ENCODE results near the gene POLDIP2.

Gene POLDIP2

GRCh38 chr17:28315846-28316705, 41.3 kb downstream of the POLDIP2 start:
- no peak for DNase-seq

DNA sequence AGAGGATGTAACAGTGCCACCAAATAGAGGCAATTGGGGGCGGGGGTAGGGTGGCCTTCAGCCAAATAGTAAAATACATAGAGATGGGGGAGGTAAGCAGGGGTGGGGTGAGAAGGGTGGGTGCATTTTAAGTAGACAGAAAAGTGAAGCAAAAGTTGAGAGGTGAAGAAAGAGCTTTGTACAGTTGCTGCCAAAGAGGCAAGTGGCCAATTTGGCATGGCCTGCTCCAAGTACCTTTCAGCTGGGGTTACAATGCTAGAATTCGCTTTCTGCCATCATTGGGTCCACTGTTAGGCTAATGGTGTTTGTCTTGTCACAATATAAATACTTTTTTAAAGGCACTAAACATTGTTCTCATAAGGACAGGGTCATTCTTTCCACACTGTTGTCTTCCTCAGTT, 43.5 kb downstream of the POLDIP2 start:
- DNase-seq: no peak

DNA sequence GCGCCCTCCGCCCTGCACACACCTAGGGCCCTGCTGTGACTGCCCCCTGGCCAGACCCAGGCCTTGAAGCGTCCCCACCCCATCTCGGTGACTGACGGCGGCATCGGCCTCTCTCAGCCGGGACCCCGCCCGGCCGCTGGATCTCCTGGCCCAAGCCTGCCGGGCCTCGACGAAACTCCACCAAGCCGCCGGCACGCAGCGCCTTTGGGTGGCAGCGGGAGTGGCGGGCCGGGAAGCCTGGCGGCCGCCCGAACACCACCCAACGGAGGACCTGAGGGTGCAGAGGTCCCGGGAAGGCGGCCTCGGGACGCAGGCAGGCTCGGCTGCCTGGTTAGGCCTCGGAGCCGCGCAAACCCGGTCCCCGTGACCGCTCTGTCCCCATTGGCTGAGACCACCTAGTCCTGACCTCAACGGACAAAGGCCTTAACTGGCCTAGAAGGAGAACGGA, 50.3 kb downstream of the POLDIP2 start:
- DNase-seq: no peak

DNA sequence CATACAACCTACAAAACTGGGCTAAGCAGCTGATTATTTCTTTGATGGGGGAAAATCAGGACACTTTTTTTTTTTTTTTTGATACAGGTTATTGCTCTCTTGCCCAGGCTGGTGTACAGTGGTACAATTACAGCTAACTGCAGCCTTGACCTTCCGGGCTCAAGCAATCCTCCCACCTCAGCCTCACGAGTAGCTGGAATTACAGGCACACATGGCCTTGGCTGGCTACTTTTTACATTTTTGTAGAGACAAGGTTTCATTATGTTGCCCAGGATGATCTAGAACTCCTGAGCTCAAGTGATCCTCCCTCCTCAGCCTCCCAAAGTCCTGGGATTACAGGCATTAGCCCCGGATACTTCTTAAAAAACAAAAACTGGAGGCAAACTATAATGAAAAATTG, 58.9 kb downstream of the POLDIP2 start:
- DNase-seq: no peak

All from suppressor macrophage treated with lipopolysaccharide for 4 hours (primary cell).